HCT116 (cell line): ENCODE results near the gene SUSD3. TPM values are rescaled to one million over a fixed set of nuclear protein-coding genes. Genes with fewer than 3 reads are reported as not detected.

Source experiments
- ATAC-seq: fragments of 200-7000 bp; cut with Tn5 transposase; 2 replicates; pipeline ENCODE4 v1.9.1; 2020; ENCODE audit warnings: mild to moderate bottlenecking, moderate library complexity
- BruUV-seq: library from RNA; stranded (reverse); fragments of 400-500 nt; replicated peaks from 2 replicates; lab custom pipeline; 2021; lab: Mats Ljungman, UMichigan
- CTCF ChIA-PET: fragments of 300-600 bp; sonication (Branson Sonifier 250); formaldehyde crosslinking; loops from one replicate; lab custom pipeline; 2021; ENCODE audit warnings: antibody characterized with exemption; lab: Charles Lee
- POLR2A ChIA-PET: fragments of 300-600, 350-600 bp; sonication (Branson Sonifier 250); formaldehyde crosslinking; loops from one replicate; lab custom pipeline; 2021; ENCODE audit warnings: antibody characterized with exemption; lab: Charles Lee
- RAD21 ChIA-PET, 2 experiments: fragments of 300-600 bp; sonication (Branson Sonifier 250); formaldehyde crosslinking; loops; one replicate each; lab custom pipeline; 2023; ENCODE audit warnings: low total read pairs in 2 of 2; ENCODE audit not compliant: uncharacterized antibody in 2 of 2, unreplicated experiment in 2 of 2, low non-redundant PET in 1 of 2; lab: Charles Lee
- DNase-seq: peaks from one replicate; pipeline ENCODE4 v3.0.0-alpha.2; 2010; ENCODE audit warnings: low read depth, low spot score
- H2AFZ ChIP-seq: fragments of 200-600 bp; shearing (Covaris generic), sonication (generic); 2 replicates; pipeline ENCODE4 v1.6.1; 2017; ENCODE audit warnings: low read depth, mixed run types, mixed read lengths, antibody characterized with exemption, low read length; ENCODE audit not compliant: poor library complexity, severe bottlenecking
- H3K27ac ChIP-seq: 2 replicates; pipeline ENCODE4 v1.5.1; 2012; ENCODE audit warnings: low read depth, low read length
- H3K27me3 ChIP-seq: fragments of 200-600 bp; sonication (generic); 2 replicates; pipeline ENCODE4 v1.6.1; 2016; ENCODE audit warnings: mixed run types, low read length, mixed read lengths; ENCODE audit not compliant: insufficient read depth
- H3K36me3 ChIP-seq, 2 experiments: fragments of 200-500 bp in 1 of 2; fragments of 200-600 bp in 1 of 2; sonication (Bioruptor generic) in 1 of 2; sonication (generic) in 1 of 2; 2 replicates each; pipeline versions ENCODE4 v1.5.1 to v1.6.1; 2014 to 2016; ENCODE audit warnings: low read length in 2 of 2, inconsistent platforms in 1 of 2, mixed read lengths in 1 of 2, mixed run types in 1 of 2; ENCODE audit not compliant: insufficient read depth in 2 of 2, control insufficient read depth in 1 of 2
- H3K4me1 ChIP-seq, 2 experiments: fragments of 200-600 bp in 1 of 2; sonication (generic) in 1 of 2; 2 replicates each; pipeline versions ENCODE4 v1.5.1 to v1.6.1; 2012 to 2017; ENCODE audit warnings: low read length in 2 of 2, inconsistent platforms in 1 of 2, mild to moderate bottlenecking in 1 of 2, mixed read lengths in 1 of 2, mixed run types in 1 of 2, moderate library complexity in 1 of 2; ENCODE audit not compliant: insufficient read depth in 2 of 2, control insufficient read depth in 1 of 2
- H3K4me2 ChIP-seq: fragments of 200-600 bp; sonication (generic); 2 replicates; pipeline ENCODE4 v1.6.1; 2017; ENCODE audit warnings: mixed run types, low read length, mixed read lengths
- H3K4me3 ChIP-seq, 2 experiments: fragments of 200-600 bp in 1 of 2; sonication (generic) in 1 of 2; replicated peaks in 1 of 2; 2 replicates each; pipeline ENCODE4 v1.5.1; 2011 to 2016; ENCODE audit warnings: low read length in 2 of 2, control low read depth in 1 of 2, low read depth in 1 of 2, mild to moderate bottlenecking in 1 of 2, mixed read lengths in 1 of 2, mixed run types in 1 of 2
- H3K79me2 ChIP-seq: fragments of 200-600 bp; sonication (generic); 2 replicates; pipeline ENCODE4 v1.6.1; 2017; ENCODE audit warnings: mild to moderate bottlenecking, mixed run types, low read length, moderate library complexity, mixed read lengths; ENCODE audit not compliant: insufficient read depth
- H3K9ac ChIP-seq: fragments of 200-600 bp; sonication (generic); 2 replicates; pipeline ENCODE4 v1.6.1; 2016; ENCODE audit warnings: low read length, mixed read lengths
- H3K9me2 ChIP-seq: fragments of 200-600 bp; sonication (generic), shearing (Covaris generic); 2 replicates; pipeline ENCODE4 v1.6.1; 2017; ENCODE audit warnings: mixed run types, mild to moderate bottlenecking, moderate library complexity; ENCODE audit not compliant: insufficient read depth
- H3K9me3 ChIP-seq, 2 experiments: fragments of 200-500 bp in 1 of 2; fragments of 200-600 bp in 1 of 2; sonication (Bioruptor generic) in 1 of 2; sonication (generic) in 1 of 2; 2 replicates each; pipeline ENCODE4 v1.6.1; 2014 to 2017; ENCODE audit warnings: low read length in 2 of 2, mixed read lengths in 2 of 2, inconsistent platforms in 1 of 2, low read depth in 1 of 2, mild to moderate bottlenecking in 1 of 2, mixed run types in 1 of 2, moderate library complexity in 1 of 2; ENCODE audit not compliant: control insufficient read depth in 1 of 2, insufficient read depth in 1 of 2
- H4K20me1 ChIP-seq: fragments of 200-600 bp; sonication (generic), shearing (Covaris generic); 2 replicates; pipeline ENCODE4 v1.6.1; 2017; ENCODE audit warnings: mixed run types, mild to moderate bottlenecking, moderate library complexity; ENCODE audit not compliant: insufficient read depth
- CEBPB ChIP-seq: IDR thresholded peaks from 2 replicates; pipeline ENCODE4 v1.6.1; 2012; ENCODE audit warnings: low read depth
- EGR1 ChIP-seq: IDR thresholded peaks from 2 replicates; pipeline ENCODE4 v1.6.1; 2012; ENCODE audit warnings: low read depth
- ELF1 ChIP-seq: IDR thresholded peaks from 2 replicates; pipeline ENCODE4 v1.6.1; 2012; ENCODE audit warnings: low read depth, borderline replicate concordance
- EZH2 ChIP-seq: fragments of 200-600 bp; sonication (generic); IDR thresholded peaks from 2 replicates; pipeline ENCODE4 v1.6.1; 2017; ENCODE audit warnings: antibody characterized with exemption, mixed run types
- JUND ChIP-seq: IDR thresholded peaks from 2 replicates; pipeline ENCODE4 v1.6.1; 2012
- MAX ChIP-seq: IDR thresholded peaks from 2 replicates; pipeline ENCODE4 v1.6.1; 2012
- SIN3A ChIP-seq: IDR thresholded peaks from 2 replicates; pipeline ENCODE4 v1.6.1; 2012; ENCODE audit warnings: low read depth
- SP1 ChIP-seq: IDR thresholded peaks from 2 replicates; pipeline ENCODE4 v1.6.1; 2012; ENCODE audit warnings: low read depth
- SRF ChIP-seq: IDR thresholded peaks from 2 replicates; pipeline ENCODE4 v1.6.1; 2012; ENCODE audit warnings: low read depth
- YY1 ChIP-seq: IDR thresholded peaks from 2 replicates; pipeline ENCODE4 v1.6.1; 2011; ENCODE audit warnings: low read length, low read depth, moderate library complexity, mild to moderate bottlenecking; ENCODE audit not compliant: insufficient replicate concordance; ENCODE audit errors: extremely low read depth
- ZFX ChIP-seq: fragments of 450-650 bp; IDR thresholded peaks from 2 replicates; pipeline ENCODE4 v1.6.1; 2017
- intact Hi-C: fragments of 100-400 bp; cut with micrococcal nuclease; formaldehyde crosslinking; loops from 2 replicates; pipeline ENCODE4 v1.10.0; 2022
- total RNA-seq: library from RNA; stranded (reverse); gene quantifications from one replicate; pipeline ENCODE4 v1.2.1, GENCODE V29; 2021; ENCODE audit not compliant: unreplicated experiment
- TF ChIP-seq, protein P1 (sequence below): IDR thresholded peaks from 2 replicates; pipeline ENCODE4 v1.6.1; 2012; ENCODE audit warnings: low read depth

The SUSD3 gene
- total RNA-seq, 1 experiment from 2014 or later: 11.3 TPM

DNA sequence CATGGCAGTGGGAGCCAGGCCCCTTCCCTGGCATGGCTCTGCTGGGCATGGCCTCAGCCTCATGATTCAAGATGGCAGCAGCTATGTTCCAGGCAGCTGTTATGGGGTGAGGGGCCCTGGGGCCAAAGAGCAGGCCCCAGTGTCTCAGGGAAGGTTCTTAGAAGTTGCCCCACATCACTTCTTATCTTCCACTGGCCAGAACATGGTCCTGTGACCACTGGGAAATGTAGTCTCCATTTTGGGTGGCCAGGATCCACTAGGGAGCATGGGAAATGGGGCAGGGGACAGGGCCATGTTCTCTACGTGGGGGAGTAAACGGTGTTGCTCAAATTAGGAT is 18.3 kb downstream of the SUSD3 start:
- Histone ChIP-seq H4K20me1 (no peaks in the 10 kb centered on the region), H3K9ac (no peak overlapping the region), H3K4me3 (no peak overlapping the region), H3K79me2 (no peaks in the 10 kb centered on the region), H3K4me1 (peaks cover 0 to 1% of the 10 kb centered on the region in 2 experiments; a peak in 1 of 4 replicates), H3K27me3 (no peaks in the 10 kb centered on the region), H3K27ac (no peak overlapping the region), H3K9me3 (no peaks in the 10 kb centered on the region), H2AFZ (no peak overlapping the region), H3K9me2 (no peaks in the 10 kb centered on the region), H3K36me3 (no peaks in the 10 kb centered on the region), H3K4me2 (no peak overlapping the region)
- DNase-seq: no peak
- ChIA-PET CTCF (no interaction called here), RAD21 (no interaction called here), POLR2A (no interaction called here)
- BruUV-seq: no TSS peak
- no peak for ATAC-seq
- intact Hi-C loops: no loop called here
- TF ChIP-seq, protein P1, sequence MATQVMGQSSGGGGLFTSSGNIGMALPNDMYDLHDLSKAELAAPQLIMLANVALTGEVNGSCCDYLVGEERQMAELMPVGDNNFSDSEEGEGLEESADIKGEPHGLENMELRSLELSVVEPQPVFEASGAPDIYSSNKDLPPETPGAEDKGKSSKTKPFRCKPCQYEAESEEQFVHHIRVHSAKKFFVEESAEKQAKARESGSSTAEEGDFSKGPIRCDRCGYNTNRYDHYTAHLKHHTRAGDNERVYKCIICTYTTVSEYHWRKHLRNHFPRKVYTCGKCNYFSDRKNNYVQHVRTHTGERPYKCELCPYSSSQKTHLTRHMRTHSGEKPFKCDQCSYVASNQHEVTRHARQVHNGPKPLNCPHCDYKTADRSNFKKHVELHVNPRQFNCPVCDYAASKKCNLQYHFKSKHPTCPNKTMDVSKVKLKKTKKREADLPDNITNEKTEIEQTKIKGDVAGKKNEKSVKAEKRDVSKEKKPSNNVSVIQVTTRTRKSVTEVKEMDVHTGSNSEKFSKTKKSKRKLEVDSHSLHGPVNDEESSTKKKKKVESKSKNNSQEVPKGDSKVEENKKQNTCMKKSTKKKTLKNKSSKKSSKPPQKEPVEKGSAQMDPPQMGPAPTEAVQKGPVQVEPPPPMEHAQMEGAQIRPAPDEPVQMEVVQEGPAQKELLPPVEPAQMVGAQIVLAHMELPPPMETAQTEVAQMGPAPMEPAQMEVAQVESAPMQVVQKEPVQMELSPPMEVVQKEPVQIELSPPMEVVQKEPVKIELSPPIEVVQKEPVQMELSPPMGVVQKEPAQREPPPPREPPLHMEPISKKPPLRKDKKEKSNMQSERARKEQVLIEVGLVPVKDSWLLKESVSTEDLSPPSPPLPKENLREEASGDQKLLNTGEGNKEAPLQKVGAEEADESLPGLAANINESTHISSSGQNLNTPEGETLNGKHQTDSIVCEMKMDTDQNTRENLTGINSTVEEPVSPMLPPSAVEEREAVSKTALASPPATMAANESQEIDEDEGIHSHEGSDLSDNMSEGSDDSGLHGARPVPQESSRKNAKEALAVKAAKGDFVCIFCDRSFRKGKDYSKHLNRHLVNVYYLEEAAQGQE: no peak
- TF ChIP-seq SP1: no peak
- TF ChIP-seq CEBPB: no peak
- TF ChIP-seq EZH2: no peak
- no peak for TF ChIP-seq ZFX
- TF ChIP-seq JUND: no peak
- TF ChIP-seq YY1: no peak
- no peak for TF ChIP-seq SIN3A
- no peak for TF ChIP-seq EGR1
- TF ChIP-seq SRF: no peak
- no peak for TF ChIP-seq MAX
- no peak for TF ChIP-seq ELF1
